NCI-H187 (cell line): Measurements from ENCODE around the gene COPE.
"Not testable (repeated sequence)": the region's sequence is repeated elsewhere in the genome, so short reads cannot be mapped to it uniquely, and the experiment has no call there.

Experiments used
- DNase-seq, 2 experiments: peaks; one replicate each; lab custom pipeline; 2025; lab: John Stamatoyannopoulos, UW

Gene COPE

DNA sequence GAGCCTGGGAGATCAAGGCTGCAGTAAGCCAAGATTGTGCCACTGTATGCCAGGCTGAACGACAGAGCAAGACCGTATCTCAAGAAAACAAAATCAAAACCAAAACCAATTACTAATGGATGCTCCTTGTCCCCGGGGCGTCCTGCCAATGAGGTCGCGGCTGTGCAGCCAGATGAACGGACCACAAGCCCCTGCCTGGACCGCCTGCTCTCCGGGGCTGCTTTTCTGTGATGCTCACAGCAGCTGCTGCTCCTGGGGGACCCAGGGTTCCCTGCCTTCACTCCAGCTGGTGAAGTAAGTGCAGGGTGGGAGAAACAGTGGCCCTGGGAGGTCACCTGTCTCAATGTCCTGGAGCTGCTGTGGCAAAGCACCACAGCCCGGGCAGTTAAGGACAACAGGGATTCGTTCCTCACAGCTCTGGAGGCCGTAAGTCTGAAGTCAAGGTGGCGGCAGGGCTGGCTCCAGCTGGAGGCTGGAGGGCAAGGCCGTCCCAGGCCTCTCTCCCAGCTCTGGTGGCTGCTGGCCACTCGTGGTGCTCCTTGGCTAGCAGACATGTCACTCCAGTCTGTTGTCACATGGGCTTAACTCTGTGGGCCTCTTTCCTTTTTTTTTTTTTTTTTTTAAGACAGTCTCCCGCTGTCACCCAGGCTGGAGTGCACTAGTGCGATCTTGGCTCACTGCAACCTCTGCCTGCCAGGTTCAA, 10.1 kb downstream of the COPE start:
- no peak for DNase-seq

GRCh38 chr19:18906605-18907519, 12.3 kb downstream of the COPE start:
- no peak for DNase-seq

DNA sequence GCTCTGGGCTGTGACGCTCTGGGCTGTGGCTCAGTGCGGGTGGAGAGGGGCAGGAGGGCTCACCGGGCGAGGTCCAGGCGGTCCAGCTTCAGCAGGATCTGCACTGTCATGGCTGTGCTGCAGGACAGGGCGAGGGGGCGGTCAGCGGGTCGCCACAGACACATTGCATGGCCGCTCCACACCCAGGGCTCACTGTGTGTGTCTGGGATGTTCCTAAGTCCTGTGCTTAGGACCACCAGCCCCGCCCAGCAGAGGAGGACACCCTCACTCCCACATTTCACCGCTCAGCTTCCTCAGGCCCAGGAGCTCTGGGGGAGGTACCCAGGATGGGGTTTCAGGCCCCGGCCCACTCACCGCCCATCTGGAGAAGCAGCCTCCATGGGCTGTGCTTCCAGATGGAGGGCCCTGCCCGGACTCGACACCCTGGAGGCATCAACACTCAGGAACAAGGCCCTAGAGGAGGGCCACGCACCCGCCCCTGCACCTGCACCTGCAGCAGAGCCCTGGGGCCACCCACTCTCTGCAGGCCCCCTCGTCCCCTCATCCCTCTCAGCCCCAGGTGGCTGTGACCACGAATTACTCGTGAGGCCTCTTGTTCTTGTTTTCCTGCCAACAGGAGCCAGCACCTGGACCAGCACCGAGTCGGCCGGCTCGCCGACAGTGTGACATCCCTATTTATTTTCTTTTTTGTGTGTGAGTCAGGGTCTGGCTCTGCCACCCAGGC, 13.5 kb downstream of the COPE start:
- no peak for DNase-seq

DNA sequence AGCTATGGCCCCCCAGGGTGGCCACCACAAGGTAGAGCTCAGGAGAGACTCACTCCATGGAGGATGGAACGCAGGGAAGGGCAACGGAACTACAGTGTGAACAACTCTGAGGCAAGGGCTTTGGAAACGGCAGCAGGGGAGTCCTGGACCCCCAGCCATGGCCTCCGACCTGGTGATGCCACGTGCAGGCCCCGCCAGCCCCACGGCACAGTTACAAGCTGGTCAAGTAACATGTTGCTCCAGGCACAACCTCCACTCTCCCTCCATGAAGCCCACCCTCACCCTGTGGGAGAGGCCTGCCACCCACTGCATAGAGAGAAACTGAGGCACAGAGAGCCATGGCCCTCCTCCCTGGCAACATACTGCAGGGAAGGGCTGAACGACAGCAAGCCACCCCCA, 14.1 kb downstream of the COPE start:
- DNase-seq = no peak

- no peak for DNase-seq
Measured at GRCh38 chr19:18904334-18905057, 14.7 kb downstream of the COPE start.

GRCh38 chr19:18903156-18904037, 15.8 kb downstream of the COPE start:
- no peak for DNase-seq

GRCh38 chr19:18902519-18902918, 16.7 kb downstream of the COPE start:
- not testable (repeated sequence) for DNase-seq

DNA sequence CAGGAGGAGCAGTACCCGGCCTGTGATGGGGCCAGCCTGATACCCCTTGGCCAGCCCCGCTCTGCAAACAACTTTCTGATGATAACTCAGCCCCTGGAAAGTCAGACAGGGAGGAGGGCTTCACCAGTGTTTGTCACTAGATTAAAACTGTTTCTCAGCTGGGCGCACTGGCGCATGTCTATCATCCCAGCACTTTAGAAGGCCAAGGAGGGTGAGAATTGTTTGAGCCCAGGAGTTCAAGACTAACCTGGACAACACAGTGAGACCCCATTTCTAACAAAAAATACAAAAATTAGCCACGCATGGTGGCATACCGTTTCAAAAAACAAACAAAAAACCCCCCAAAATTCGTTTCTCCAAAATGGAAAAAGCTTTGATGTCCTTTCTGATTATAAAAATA, 17.7 kb downstream of the COPE start:
- no peak for DNase-seq

DNA sequence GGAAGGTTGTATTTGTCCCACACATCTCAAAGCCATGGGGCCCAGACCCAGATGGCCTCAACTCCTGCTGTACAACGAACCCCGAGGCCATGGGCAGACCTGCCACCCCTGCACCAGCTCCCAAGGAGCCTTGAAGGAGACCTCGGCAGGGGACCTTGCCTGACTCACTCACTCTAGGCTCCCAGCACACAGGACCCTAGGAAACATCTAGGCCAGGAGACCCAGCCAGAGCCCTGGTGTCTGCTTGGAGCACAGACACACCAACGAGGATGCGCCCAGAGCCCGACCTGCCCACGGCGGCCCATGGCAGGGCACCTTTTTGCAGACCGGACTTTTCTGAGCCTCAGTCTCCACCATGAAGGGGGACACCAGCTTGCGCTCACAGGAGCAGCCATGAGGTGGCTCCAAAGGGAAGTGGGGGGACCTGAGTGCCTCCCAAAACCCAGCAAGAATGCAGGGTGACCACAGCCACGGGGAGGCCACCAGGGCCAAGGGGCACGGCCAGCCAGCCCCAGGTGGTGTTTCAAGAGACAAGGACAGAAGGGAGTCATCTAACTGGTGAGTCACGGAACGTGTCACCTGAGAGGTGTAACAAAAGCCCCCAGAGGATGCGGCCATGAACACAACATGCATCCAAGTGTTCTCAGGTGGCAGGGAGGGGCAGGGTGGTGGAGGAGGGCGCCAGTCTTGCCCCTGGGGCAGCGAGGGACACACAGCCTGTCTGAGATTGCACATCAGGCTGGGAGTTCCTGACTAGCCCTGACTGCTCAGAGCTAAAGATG, 18.3 kb downstream of the COPE start:
- DNase-seq = no peak

DNA sequence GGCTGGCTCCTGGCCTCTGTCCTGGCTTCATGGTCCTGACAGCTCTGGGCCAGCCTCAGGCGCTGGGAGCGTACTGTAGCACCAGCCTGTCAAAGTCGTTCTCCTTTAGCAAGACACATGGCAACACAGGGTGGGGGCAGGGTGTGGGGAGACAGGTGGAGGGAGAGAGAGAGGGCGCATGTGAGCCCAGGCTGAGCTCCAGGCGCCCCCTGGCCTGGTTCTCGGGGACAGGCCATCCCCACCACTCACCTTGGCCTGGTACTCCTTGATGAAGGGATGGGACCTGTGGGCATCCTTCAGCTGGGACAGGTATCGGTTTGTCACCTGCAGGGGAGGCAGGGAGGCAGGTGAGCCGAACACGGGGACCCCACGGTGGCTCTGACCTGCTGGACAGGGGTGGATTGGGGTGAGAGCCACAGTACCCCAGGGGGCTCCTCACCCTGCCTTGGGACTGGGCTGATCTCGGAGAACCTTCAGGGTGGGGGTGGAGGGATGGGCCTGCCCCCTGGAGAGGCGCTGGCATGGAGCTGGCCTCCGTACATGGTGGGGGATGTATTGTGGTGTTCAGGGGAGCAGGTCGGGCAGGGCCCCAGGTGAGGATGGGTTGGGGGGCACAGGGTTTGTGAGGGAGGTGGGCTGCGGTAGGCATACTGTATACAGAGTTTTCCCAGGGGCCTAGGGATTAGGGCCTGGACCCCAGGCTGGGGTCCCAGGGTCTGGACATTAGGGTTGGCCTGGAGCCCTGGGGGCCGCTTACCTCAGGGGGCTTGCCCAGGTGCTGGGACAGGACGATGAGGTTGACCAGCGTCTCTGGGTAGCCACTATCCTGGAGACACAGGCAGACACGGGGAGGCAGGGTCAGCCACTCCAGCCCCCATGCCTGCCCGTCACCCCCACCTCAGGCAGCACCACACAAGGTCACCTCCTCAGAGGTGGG, 19.3 kb downstream of the COPE start:
- no peak for DNase-seq

- no peak for DNase-seq
Measured at GRCh38 chr19:18898607-18899408, 20.4 kb downstream of the COPE start.

DNA sequence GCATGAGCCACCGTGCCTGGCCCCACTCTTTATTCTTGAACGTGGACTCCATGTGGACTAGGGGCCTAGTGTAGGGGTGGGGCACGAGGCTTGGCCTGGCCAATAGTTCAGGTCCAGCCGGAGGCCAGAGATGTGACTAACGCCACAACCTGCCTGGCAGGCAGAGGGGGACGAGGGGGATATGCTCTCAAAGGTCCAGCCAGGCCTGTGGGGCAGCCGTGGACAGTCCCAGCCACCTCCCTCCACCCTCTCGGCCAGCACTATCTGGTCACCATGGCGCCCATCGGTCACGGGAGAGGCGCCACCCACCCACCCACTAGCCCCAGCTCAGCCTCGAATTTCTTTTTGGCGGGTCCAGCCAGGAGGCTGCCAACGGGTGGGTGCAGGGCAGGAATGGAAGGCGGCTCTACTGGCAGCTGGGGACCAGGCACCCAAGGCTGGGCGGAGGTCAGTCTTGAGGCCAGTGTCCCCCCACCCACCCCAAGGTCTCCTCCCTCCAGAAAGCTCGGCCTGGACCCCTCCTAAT, 21.0 kb downstream of the COPE start:
- no peak for DNase-seq

DNA sequence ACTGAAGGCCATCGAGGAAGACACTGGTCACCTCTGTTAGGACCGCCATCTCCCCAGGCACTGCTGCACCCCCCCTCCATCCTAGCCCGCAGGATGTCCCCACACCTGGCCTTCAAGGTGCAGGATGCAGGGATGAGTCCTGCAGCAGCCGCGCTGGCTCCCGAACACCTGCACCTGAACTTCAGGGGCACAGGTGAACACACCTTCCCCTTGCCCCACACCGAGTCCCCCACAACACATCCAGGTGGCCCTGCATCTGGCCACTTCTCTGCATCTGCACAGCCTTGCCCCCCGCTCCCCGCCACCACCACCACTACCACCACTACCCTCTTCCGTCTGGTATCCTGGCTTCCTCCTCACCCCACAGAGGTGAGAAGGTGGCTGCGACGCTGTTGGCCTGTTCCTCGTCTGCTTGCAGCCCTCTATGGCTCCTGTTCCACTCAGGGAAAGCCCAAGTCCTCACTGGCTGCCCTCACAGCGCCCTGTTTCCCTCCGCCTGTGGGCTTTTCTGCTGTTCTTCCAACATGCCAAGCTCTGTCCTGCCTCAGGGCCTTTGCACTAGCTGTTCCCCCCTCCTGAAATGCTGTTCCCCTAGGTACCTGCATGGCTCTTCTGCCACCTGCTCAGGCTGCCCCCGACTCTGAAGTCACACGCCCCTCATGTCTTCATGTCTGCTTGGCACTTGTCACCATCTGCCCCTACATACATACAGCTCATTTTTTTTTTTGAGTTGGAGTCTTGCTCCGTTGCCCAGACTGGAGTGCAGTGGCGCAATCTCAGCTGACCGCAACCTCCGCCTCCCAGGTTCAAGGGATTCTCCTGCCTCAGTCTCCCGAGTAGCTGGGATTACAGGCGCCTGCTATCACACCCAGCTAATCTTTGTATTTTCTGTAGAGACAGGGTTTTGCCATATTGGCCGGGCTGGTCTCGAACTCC, 21.8 kb downstream of the COPE start:
- no peak for DNase-seq

GRCh38 chr19:18896421-18896841, 22.8 kb downstream of the COPE start:
- DNase-seq = no peak

DNA sequence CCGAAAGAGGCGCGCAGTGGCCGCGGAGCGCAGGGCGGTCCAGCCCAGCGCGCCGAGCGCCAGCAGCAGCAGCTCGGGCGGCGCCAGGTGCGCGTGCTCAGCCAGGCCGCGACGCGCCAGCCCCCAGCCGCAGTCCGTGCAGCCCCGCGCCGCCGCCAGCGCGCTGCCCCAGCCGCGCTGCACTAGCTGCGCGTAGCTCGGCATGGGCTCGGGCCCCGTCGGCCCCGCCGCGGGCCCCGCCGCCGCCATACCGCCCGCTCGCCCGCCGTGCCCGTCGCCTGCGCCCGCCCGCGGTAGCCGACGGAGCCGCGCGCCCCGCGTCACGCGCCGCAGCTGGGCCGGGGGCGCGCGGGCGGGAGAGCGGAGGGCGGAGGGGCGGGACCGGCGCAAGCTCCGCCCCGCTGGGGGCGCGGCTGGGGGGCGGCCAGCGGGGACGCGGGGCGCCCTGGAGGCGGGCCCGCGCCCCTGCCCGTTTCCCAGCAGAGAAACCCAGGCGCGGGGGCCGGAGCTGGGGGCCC, 23.3 kb downstream of the COPE start, which contains the start of gene CERS1:
CERS1 (minus strand) TSS at position 335 of the 518 bp plus-strand sequence; CDS start at position 249, 86 bp downstream.
- DNase-seq = no peak
